Kidney (tissue), 14 donors: Measurements from ENCODE around the gene BBC3. TPM values are rescaled to one million over a fixed set of nuclear protein-coding genes. Genes with fewer than 3 reads are reported as not detected.

Experiments used
- DNase-seq, 5 donors: peaks; one replicate each; pipeline ENCODE4 v3.0.0-alpha.2; 2013 to 2020
- FAIRE-seq: peaks from 2 replicates; lab custom pipeline; 2012; peaks lifted over from hg19 to GRCh38; lab: Jason Lieb, UNC
- H3K27ac ChIP-seq, 2 donors: one replicate each; pipeline ENCODE4 v1.7.0; 2013; ENCODE audit warnings: low read depth in 2 of 2, low read length in 2 of 2, inconsistent platforms in 1 of 2
- H3K27me3 ChIP-seq: one replicate; pipeline ENCODE4 v1.7.1; 2013; ENCODE audit warnings: low read length, inconsistent platforms; ENCODE audit not compliant: control insufficient read depth, insufficient read depth
- H3K36me3 ChIP-seq, 3 donors: one replicate each; pipeline versions ENCODE4 v1.7.0 to v1.7.1; 2013; ENCODE audit warnings: low read length in 3 of 3, control low read depth in 1 of 3, inconsistent platforms in 1 of 3; ENCODE audit not compliant: insufficient read depth in 3 of 3, control insufficient read depth in 2 of 3
- H3K4me1 ChIP-seq, 3 donors: one replicate each; pipeline versions ENCODE4 v1.7.0 to v1.7.1; 2013; ENCODE audit warnings: low read length in 3 of 3, inconsistent platforms in 1 of 3, low read depth in 1 of 3; ENCODE audit not compliant: control insufficient read depth in 2 of 3, insufficient read depth in 2 of 3
- H3K4me3 ChIP-seq, 3 donors: one replicate each; pipeline versions ENCODE4 v1.7.0 to v1.8.1; 2013; ENCODE audit warnings: low read length in 3 of 3, control low read depth in 1 of 3, inconsistent platforms in 1 of 3
- H3K9ac ChIP-seq, 3 donors: one replicate each; pipeline versions ENCODE4 v1.7.0 to v1.7.1; 2013; ENCODE audit warnings: low read length in 3 of 3, control low read depth in 1 of 3, inconsistent platforms in 1 of 3
- H3K9me3 ChIP-seq, 3 donors: one replicate each; pipeline versions ENCODE4 v1.7.0 to v1.7.1; 2013; ENCODE audit warnings: low read length in 3 of 3, control low read depth in 1 of 3, inconsistent platforms in 1 of 3; ENCODE audit not compliant: control insufficient read depth in 2 of 3, insufficient read depth in 1 of 3
- intact Hi-C: fragments of 100-400 bp; cut with DNase I; formaldehyde crosslinking; loops from one replicate; pipeline ENCODE4 v1.11.1; 2022
- polyA plus RNA-seq: library from polyadenylated mRNA; stranded (reverse); fragments of 350-450 nt; fragmentation: Illumina TruSeq; extraction: RNeasy Lipid Tissue Mini Kit (QIAGEN cat#74804); gene quantifications from one replicate; pipeline ENCODE4 v1.2.3, GENCODE V29; 2014; ENCODE audit warnings: low read depth, low replicate concordance; ENCODE audit not compliant: insufficient read depth
- total RNA-seq: library from RNA; stranded (reverse); fragmentation: NEBNext Ultra II Directional; extraction: Animal tissue kit (Norgen Biotek cat#: 25700); gene quantifications from one replicate; pipeline ENCODE4 v1.2.1, GENCODE V29; 2021
- TF ChIP-seq, protein P1 (sequence below): IDR thresholded peaks from 3 replicates; pipeline ENCODE4 v1.5.1; 2012; ENCODE audit warnings: mild to moderate bottlenecking, moderate library complexity, borderline replicate concordance; ENCODE audit not compliant: insufficient read depth; ENCODE audit errors: extremely low read depth
- donor health status: control.
- donor health status: control.
- donor health status: control.
- donor health status: control.
- donor health status: control.
- donor health status: DM: yes; HTN: yes; CAD: no.
- donor health status: Normal renal cell carcinoma (clear cell type).

Gene BBC3
- total and polyA plus RNA-seq, 2 donors from 2014 or later: 3.2 to 14.2 TPM

DNA sequence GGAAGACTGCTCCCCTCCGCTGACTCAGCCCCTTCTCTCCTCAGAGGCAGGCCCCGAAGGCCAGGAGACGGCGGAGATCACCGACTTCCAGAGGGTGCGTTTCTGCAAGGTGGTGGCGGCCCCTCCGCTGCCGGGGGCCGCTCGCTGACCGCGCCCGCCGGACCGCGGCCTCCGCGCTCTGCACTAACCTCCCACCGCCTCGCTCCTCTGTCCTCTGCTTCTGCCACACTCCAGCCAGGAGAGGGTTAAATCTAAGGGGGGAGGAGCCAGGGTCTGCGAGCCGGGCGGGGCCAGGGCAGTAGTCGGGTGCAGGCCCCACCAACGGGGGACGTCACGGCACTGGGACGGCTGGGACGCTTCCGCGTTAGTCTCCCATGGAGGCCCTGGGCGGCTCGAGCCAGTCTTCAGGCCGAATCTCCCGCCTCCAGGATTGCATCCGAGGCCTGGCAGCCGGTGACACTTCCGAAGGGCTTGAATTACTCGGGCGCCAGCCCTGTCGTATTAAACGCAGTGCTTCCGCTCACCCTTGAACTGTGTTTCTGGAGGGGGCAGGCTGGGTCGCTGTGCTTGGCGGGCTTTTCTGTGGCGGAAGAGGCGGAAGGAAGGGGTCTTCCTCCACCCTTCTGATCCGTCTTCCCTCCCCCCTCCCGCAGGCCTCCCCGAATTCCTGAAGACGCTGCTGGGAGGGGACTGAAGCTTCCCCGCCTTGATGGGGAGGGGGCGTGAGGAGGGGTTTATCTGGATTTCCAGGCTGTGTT is 42.5 kb upstream of the BBC3 start:
- peak overlapping the region; percentile 45 to 94 (median 52) for H3K9ac ChIP-seq
- DNase-seq: peak; percentile 93 to 98 (median 96)
- FAIRE-seq: no peak
- H3K27me3 ChIP-seq: no peaks in the 10 kb centered on the region
- H3K36me3 ChIP-seq: peaks cover 0 to 12% (median 4%) of the 10 kb centered on the region in 3 donors
- no peaks in the 10 kb centered on the region for H3K9me3 ChIP-seq
- H3K4me3 ChIP-seq: peak overlapping the region; percentile 72 to 87 (median 85)
- H3K27ac ChIP-seq: peak overlapping the region; percentile 97 to 98
- intact Hi-C loops: no loop called here
- peaks cover 0 to 14% (median 0%) of the 10 kb centered on the region in 3 donors for H3K4me1 ChIP-seq
- TF ChIP-seq, protein P1, sequence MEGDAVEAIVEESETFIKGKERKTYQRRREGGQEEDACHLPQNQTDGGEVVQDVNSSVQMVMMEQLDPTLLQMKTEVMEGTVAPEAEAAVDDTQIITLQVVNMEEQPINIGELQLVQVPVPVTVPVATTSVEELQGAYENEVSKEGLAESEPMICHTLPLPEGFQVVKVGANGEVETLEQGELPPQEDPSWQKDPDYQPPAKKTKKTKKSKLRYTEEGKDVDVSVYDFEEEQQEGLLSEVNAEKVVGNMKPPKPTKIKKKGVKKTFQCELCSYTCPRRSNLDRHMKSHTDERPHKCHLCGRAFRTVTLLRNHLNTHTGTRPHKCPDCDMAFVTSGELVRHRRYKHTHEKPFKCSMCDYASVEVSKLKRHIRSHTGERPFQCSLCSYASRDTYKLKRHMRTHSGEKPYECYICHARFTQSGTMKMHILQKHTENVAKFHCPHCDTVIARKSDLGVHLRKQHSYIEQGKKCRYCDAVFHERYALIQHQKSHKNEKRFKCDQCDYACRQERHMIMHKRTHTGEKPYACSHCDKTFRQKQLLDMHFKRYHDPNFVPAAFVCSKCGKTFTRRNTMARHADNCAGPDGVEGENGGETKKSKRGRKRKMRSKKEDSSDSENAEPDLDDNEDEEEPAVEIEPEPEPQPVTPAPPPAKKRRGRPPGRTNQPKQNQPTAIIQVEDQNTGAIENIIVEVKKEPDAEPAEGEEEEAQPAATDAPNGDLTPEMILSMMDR: no peak

DNA sequence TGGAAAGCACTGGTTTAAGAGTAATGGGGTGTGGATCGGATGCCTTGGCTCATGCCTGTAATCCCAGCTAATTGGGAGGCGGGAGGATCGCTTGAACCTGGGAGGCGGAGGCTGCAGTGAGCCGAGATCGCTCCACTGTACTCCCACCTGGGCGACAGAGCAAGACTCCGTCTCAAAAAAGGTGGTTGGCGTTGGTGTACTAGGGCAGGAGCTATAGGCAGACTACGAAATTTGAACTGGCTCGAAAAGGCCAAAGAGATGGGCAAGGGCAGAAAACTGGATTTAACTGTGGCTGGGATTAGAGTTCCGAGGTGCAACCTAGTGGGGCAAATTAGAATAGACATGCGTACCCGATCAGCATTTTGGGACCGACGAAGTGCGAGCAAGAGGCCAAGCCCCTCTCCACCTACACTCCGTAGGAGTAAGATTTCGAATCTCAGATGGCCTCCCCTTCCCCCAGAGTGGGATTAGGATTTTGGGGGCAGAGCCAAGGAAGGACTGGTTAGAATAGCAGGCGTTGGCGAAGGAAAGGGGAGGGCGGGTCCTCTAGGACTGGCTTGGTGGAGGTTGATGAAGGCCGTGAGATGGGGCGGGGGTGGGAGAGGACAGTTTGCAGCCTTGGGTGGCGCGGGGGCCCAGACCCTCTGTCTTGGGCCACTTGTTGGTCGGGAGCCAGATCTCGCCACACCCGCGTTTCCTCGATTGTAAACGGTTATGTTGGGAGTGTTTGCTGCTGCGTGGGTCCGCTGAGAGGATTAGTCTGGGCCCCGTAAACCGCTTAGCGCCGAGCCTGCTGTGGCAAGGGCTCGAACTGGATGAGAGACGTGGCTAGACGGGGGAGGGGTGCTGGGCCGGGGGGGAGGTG is 41.7 kb upstream of the BBC3 start:
- peak overlapping the region; percentile 72 to 87 (median 85) for H3K4me3 ChIP-seq
- H3K27me3 ChIP-seq: no peaks in the 10 kb centered on the region
- H3K4me1 ChIP-seq: peaks cover 0 to 14% (median 0%) of the 10 kb centered on the region in 3 donors
- FAIRE-seq (no peak), DNase-seq (peak in 3 of 5 donors; percentile 59 to 92 (median 66))
- TF ChIP-seq, protein P1: no peak
- intact Hi-C loops: no loop called here
- peaks cover 0 to 12% (median 4%) of the 10 kb centered on the region in 3 donors for H3K36me3 ChIP-seq
- H3K9ac ChIP-seq: peak overlapping the region in 2 of 3 donors; percentile 39 to 94
- H3K27ac ChIP-seq: peak overlapping the region; percentile 97 to 98
- no peaks in the 10 kb centered on the region for H3K9me3 ChIP-seq

DNA sequence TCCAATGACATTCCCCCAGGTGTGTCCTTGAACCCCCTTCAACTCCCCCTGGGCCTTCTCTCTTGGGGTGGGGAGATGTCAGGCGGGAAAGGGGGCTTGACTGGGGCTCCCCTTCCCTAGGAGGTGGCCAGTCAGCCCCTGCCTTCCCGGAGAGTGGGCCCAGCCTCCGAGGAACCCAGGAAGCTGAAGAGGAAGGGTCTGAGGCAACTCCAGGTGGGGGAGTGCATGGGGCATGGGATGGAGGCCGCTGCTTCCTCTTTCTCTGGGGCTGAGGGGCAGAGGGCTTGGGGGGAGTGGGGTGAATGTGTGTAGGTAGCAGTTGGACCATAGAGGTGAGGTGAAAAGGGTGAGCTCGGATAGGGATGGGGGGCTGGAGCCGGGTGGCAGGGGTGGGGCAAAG is 41.0 kb upstream of the BBC3 start:
- intact Hi-C loops: no loop called here
- TF ChIP-seq, protein P1: no peak
- H3K9ac ChIP-seq: no peak overlapping the region

More for the DNA sequence above, 41.0 kb upstream of the BBC3 start:
- H3K4me3 ChIP-seq: no peak overlapping the region
- peaks cover 0 to 16% (median 9%) of the 10 kb centered on the region in 3 donors for H3K36me3 ChIP-seq
- no peaks in the 10 kb centered on the region for H3K27me3 ChIP-seq
- no peak overlapping the region for H3K27ac ChIP-seq
- H3K9me3 ChIP-seq: no peaks in the 10 kb centered on the region
- FAIRE-seq (no peak), DNase-seq (peak in 1 of 5 donors; percentile 66)
- peaks cover 0 to 14% (median 0%) of the 10 kb centered on the region in 3 donors for H3K4me1 ChIP-seq
